ENCODE measurements around the gene CHD5. TPM values are rescaled to one million over a fixed set of nuclear protein-coding genes. Genes with fewer than 3 reads are reported as not detected.

CHD5 gene
- polyA plus RNA-seq, 1 donor (not counting 4 experiments of a cell fraction or from before 2014, with no cell fraction given) = 0.07 TPM

- TF ChIP-seq EZH2 (IDR thresholded peaks at IDR 0.05; ENCODE audit: low read length) = no peak
- TF ChIP-seq, protein P1, sequence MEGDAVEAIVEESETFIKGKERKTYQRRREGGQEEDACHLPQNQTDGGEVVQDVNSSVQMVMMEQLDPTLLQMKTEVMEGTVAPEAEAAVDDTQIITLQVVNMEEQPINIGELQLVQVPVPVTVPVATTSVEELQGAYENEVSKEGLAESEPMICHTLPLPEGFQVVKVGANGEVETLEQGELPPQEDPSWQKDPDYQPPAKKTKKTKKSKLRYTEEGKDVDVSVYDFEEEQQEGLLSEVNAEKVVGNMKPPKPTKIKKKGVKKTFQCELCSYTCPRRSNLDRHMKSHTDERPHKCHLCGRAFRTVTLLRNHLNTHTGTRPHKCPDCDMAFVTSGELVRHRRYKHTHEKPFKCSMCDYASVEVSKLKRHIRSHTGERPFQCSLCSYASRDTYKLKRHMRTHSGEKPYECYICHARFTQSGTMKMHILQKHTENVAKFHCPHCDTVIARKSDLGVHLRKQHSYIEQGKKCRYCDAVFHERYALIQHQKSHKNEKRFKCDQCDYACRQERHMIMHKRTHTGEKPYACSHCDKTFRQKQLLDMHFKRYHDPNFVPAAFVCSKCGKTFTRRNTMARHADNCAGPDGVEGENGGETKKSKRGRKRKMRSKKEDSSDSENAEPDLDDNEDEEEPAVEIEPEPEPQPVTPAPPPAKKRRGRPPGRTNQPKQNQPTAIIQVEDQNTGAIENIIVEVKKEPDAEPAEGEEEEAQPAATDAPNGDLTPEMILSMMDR (optimal IDR thresholded peaks at IDR 0.05 in 1 of 3, IDR thresholded peaks at IDR 0.05 in 1 of 3, conservative IDR thresholded peaks at IDR 0.05 in 1 of 3; ENCODE audit: extremely low read depth in 1 of 3, insufficient read depth in 2 of 3, low read length in 3 of 3) = peak in 2 of 3 experiments; percentile 19 to 34
- dilution Hi-C loops (cut with MboI; ENCODE audit: extremely low pct_ligation_motif_present, low sequenced_read_pairs) = no loop called here
- Histone ChIP-seq H2AFZ (ENCODE audit: control insufficient read depth, low read length) (no peak overlapping the region), H3K9ac (ENCODE audit: control insufficient read depth, extremely low read depth, insufficient read depth, low read length) (no peak overlapping the region), H3K27me3 (ENCODE audit: control insufficient read depth, extremely low read depth, insufficient read depth, low read length) (peaks cover 30% of the 10 kb centered on the region), H3K9me3 (ENCODE audit: control insufficient read depth, low read depth, low read length) (no peaks in the 10 kb centered on the region), H3K4me3 (ENCODE audit: control insufficient read depth in 2 of 3, extremely low read depth in 1 of 3, insufficient read depth in 2 of 3, low read depth in 1 of 3, low read length in 3 of 3) (no peak overlapping the region), H3K27ac (ENCODE audit: control insufficient read depth, insufficient read depth, low read length) (no peak overlapping the region), H4K20me1 (ENCODE audit: control insufficient read depth, extremely low read depth, insufficient read depth, low read length) (peaks cover 36% of the 10 kb centered on the region), H3K4me2 (ENCODE audit: control insufficient read depth, extremely low read depth, insufficient read depth, low read depth, low read length) (no peak overlapping the region), H3K36me3 (ENCODE audit: control insufficient read depth in 2 of 2, extremely low read depth in 1 of 2, insufficient read depth in 2 of 2, low read length in 2 of 2) (peaks cover 9 to 10% of the 10 kb centered on the region in 2 experiments), H3K79me2 (ENCODE audit: control insufficient read depth, insufficient read depth, low read length) (peaks cover 14% of the 10 kb centered on the region), H3K4me1 (ENCODE audit: control insufficient read depth, extremely low read depth, insufficient read depth, low read length) (peaks cover 21% of the 10 kb centered on the region), H3K9me1 (ENCODE audit: control insufficient read depth, extremely low read depth, insufficient read depth, low read length) (peaks cover 5% of the 10 kb centered on the region)
- FAIRE-seq = no peak
- DNase-seq (ENCODE audit: low read depth, low spot score) = no peak
Observed at GRCh38 chr1:6183520-6183989, 3.4 kb upstream of the CHD5 start.

DNA sequence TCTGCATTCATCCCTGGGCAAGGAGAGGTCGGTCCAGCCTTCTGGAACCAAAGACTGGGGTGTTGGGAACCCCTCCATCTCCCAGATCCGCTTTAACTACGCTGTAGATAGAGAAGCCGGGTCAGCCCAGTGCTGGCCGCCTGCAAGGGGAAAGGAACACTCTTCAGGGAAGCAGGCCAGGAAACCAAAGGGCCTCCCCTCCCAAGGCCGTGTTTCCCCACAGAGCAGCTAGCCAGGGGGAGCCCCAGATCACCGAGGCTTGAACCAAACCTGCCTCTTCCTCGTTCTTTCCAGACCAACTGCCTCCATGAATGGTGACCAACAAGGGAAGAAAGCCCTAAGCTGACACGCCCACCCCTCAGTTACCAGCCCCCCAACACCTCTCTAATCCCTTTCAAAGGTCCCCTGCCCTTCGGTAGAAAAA is 1.2 kb upstream of the CHD5 start:
- Histone ChIP-seq H3K9ac (ENCODE audit: control insufficient read depth, extremely low read depth, insufficient read depth, low read length) (no peak overlapping the region), H3K4me3 (ENCODE audit: control insufficient read depth in 2 of 3, extremely low read depth in 1 of 3, insufficient read depth in 2 of 3, low read depth in 1 of 3, low read length in 3 of 3) (no peak overlapping the region), H3K27ac (ENCODE audit: control insufficient read depth, insufficient read depth, low read length) (no peak overlapping the region), H4K20me1 (ENCODE audit: control insufficient read depth, extremely low read depth, insufficient read depth, low read length) (peaks cover 28% of the 10 kb centered on the region), H3K9me3 (ENCODE audit: control insufficient read depth, low read depth, low read length) (no peaks in the 10 kb centered on the region), H3K4me2 (ENCODE audit: control insufficient read depth, extremely low read depth, insufficient read depth, low read depth, low read length) (no peak overlapping the region), H2AFZ (ENCODE audit: control insufficient read depth, low read length) (no peak overlapping the region), H3K9me1 (ENCODE audit: control insufficient read depth, extremely low read depth, insufficient read depth, low read length) (peaks cover 3% of the 10 kb centered on the region), H3K36me3 (ENCODE audit: control insufficient read depth in 2 of 2, extremely low read depth in 1 of 2, insufficient read depth in 2 of 2, low read length in 2 of 2) (peaks cover 3% of the 10 kb centered on the region in 2 experiments), H3K4me1 (ENCODE audit: control insufficient read depth, extremely low read depth, insufficient read depth, low read length) (peaks cover 21% of the 10 kb centered on the region), H3K27me3 (ENCODE audit: control insufficient read depth, extremely low read depth, insufficient read depth, low read length) (peaks cover 52% of the 10 kb centered on the region), H3K79me2 (ENCODE audit: control insufficient read depth, insufficient read depth, low read length) (no peaks in the 10 kb centered on the region)
- FAIRE-seq (no peak), DNase-seq (ENCODE audit: low read depth, low spot score) (no peak)
- dilution Hi-C loops (cut with MboI; ENCODE audit: extremely low pct_ligation_motif_present, low sequenced_read_pairs) = no loop called here
- peak; percentile 60 for TF ChIP-seq EZH2 (IDR thresholded peaks at IDR 0.05; ENCODE audit: low read length)
- TF ChIP-seq, protein P1 (optimal IDR thresholded peaks at IDR 0.05 in 1 of 3, IDR thresholded peaks at IDR 0.05 in 1 of 3, conservative IDR thresholded peaks at IDR 0.05 in 1 of 3; ENCODE audit: extremely low read depth in 1 of 3, insufficient read depth in 2 of 3, low read length in 3 of 3) = no peak

Measured in keratinocyte (primary cell).